CD4-positive, alpha-beta T cell treated with Interleukin-2 at 100 ng/mL for 4 hours (primary cell): Measurements from ENCODE around the gene CLPX.
"Not testable (repeated sequence)": the region's sequence is repeated elsewhere in the genome, so short reads cannot be mapped to it uniquely, and the experiment has no call there.

Experiments
- DNase-seq: peaks from one replicate; pipeline ENCODE4 v3.0.0-alpha.2; 2020; ENCODE audit warnings: low spot score

CLPX gene

GRCh38 chr15:65100442-65100841, 84.7 kb downstream of the CLPX start:
- DNase-seq: no peak

- DNase-seq: not testable (repeated sequence)
Measured at GRCh38 chr15:65099801-65100200, 85.3 kb downstream of the CLPX start.

GRCh38 chr15:65099336-65099735, 85.8 kb downstream of the CLPX start:
- DNase-seq: no peak
